Activated CD4-positive, alpha-beta T cell treated with anti-CD3 and anti-CD28 coated beads for 36 hours (primary cell): ENCODE measurements around the gene LY6G6D. TPM values are rescaled to one million over a fixed set of nuclear protein-coding genes. Genes with fewer than 3 reads are reported as not detected.

ENCODE experiments used
- ATAC-seq: fragments of 200-7000 bp; cut with Tn5 transposase; one replicate; pipeline ENCODE4 v1.10.0; 2021; ENCODE audit warnings: mild to moderate bottlenecking, moderate library complexity
- CTCF ChIA-PET: fragments of 350-600 bp; sonication (Branson Sonifier 250); formaldehyde crosslinking; loops from one replicate; lab custom pipeline; 2021; ENCODE audit warnings: antibody characterized with exemption; lab: Charles Lee
- POLR2A ChIA-PET: fragments of 350-600 bp; sonication (Branson Sonifier 250); formaldehyde crosslinking; loops from one replicate; lab custom pipeline; 2021; ENCODE audit warnings: antibody characterized with exemption, inconsistent platforms; lab: Charles Lee
- DNase-seq: peaks from one replicate; pipeline ENCODE4 v3.0.0-alpha.2; 2020
- H3K27ac Mint-ChIP-seq: one replicate; pipeline ENCODE4 v1.8.0; 2021; ENCODE audit warnings: mixed read lengths
- H3K27me3 Mint-ChIP-seq: one replicate; pipeline ENCODE4 v1.8.0; 2021; ENCODE audit warnings: mixed read lengths
- H3K36me3 Mint-ChIP-seq: one replicate; pipeline ENCODE4 v1.8.0; 2021; ENCODE audit warnings: low read depth, mixed read lengths
- H3K4me1 Mint-ChIP-seq: one replicate; pipeline ENCODE4 v1.8.0; 2021; ENCODE audit warnings: mixed read lengths
- H3K4me3 Mint-ChIP-seq: one replicate; pipeline ENCODE4 v1.8.0; 2021; ENCODE audit warnings: mild to moderate bottlenecking, moderate library complexity, mixed read lengths
- H3K9me3 Mint-ChIP-seq: one replicate; pipeline ENCODE4 v1.8.0; 2021; ENCODE audit warnings: low read depth, mixed read lengths
- intact Hi-C, 2 experiments: fragments of 100-400 bp; cut with DNase I in 1 of 2; cut with micrococcal nuclease in 1 of 2; formaldehyde crosslinking; loops; one replicate each; pipeline versions ENCODE4 v1.14.2 to v1.15.1; 2022 to 2024; cut with DNase I, micrococcal nuclease
- total RNA-seq, 2 experiments: library from RNA; stranded (reverse); gene quantifications; one replicate each; pipeline ENCODE4 v1.2.3, GENCODE V29; 2021

The LY6G6D gene
- total RNA-seq, 2 experiments from 2014 or later, result not detected

DNA sequence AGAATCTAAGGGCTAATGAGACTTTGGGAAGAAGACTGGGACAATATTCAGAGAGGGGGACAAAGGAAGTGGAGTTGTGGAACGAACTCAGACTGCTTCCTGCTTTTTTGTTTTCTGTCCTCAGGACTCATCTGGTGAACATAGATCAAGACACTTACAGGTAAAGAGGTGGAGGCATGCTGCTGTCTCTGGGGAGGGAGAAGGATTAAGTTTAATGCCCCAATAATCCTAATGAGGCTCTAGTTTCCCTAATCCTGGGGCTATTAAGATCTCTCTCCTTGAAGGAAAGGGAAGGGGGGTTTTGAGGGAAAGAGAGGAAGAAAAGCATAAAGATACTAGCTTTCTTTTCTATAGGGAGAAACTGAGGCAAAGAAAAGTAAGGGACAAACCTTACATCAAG, 29.3 kb downstream of the LY6G6D start:
- Mint-ChIP-seq H3K4me1 (peaks cover 15% of the 10 kb centered on the region), H3K36me3 (peaks cover 67% of the 10 kb centered on the region), H3K27me3 (no peaks in the 10 kb centered on the region), H3K4me3 (no peak overlapping the region), H3K27ac (no peak overlapping the region), H3K9me3 (no peaks in the 10 kb centered on the region)
- ATAC-seq (no peak), DNase-seq (no peak)
- POLR2A ChIA-PET, result no interaction called here
- CTCF ChIA-PET, result no interaction called here
- intact Hi-C loops, result no loop called here

DNA sequence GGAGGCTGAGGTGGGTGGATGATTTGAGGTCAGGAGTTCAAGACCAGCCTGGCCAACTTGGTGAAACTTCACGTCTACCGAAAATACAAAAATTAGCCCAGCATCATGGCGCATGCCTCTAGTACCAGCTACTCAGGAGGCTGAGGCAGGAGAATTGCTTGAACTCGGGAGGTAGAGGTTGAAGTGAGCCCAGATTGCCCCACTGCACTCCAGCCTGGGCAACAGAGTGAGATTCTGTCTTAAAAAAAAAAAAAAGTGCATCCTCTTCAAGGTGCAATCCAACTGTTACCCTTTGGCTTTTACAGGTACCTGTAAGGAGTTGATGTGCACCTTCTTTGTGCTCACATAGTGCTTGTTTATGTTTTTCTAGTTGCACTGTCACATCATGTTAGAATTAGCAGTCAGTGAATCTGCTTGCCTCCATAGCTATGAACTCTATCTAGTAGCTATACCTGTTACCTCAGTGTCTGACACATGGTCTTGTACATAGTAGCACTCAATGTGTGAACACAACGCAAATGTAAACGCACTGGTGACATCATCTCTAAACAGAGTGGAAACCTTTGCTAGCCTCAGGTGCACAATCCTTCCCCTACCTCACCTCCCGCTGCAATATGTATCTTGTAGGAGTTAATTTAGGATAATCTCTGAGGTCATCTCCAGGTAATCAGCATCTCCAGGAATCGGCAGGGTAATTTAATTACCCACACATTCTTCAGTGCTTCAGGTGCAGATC, 34.3 kb downstream of the LY6G6D start:
- no peak for DNase-seq
- no peak for ATAC-seq
- Mint-ChIP-seq H3K4me1 (no peaks in the 10 kb centered on the region), H3K4me3 (no peak overlapping the region), H3K27ac (no peak overlapping the region), H3K9me3 (no peaks in the 10 kb centered on the region), H3K36me3 (peaks cover 35% of the 10 kb centered on the region), H3K27me3 (no peaks in the 10 kb centered on the region)
- CTCF ChIA-PET, result no interaction called here
- POLR2A ChIA-PET, result no interaction called here
- intact Hi-C loops, result no loop called here

GRCh38 chr6:31750411-31751022, 35.4 kb downstream of the LY6G6D start:
- no peak overlapping the region for H3K4me3 Mint-ChIP-seq
- peaks cover 29% of the 10 kb centered on the region for H3K36me3 Mint-ChIP-seq
- ChIA-PET POLR2A (no interaction called here), CTCF (interaction anchor here (1.1 kb wide), 2 partner anchors 10 to 25 kb away, joined by 3 read pairs; no protein-coding TSS in a partner anchor)
- no peaks in the 10 kb centered on the region for H3K9me3 Mint-ChIP-seq
- H3K27ac Mint-ChIP-seq, result no peak overlapping the region
- no peak for DNase-seq
- H3K4me1 Mint-ChIP-seq, result no peaks in the 10 kb centered on the region
- no peak for ATAC-seq
- intact Hi-C loops, result no loop called here
- H3K27me3 Mint-ChIP-seq, result no peaks in the 10 kb centered on the region

- H3K27ac Mint-ChIP-seq, result no peak overlapping the region
- POLR2A ChIA-PET, result interaction anchor here (1.0 kb wide), 1 partner anchor 15 kb away, joined by 4 read pairs; no protein-coding TSS in a partner anchor
- H3K36me3 Mint-ChIP-seq, result peaks cover 21% of the 10 kb centered on the region
These were observed 37.7 kb downstream of the LY6G6D start for GRCh38 chr6:31752739-31753319.

GRCh38 chr6:31758281-31758680, 43.1 kb downstream of the LY6G6D start:
- no peak overlapping the region for H3K4me3 Mint-ChIP-seq
- no peaks in the 10 kb centered on the region for H3K9me3 Mint-ChIP-seq
- POLR2A ChIA-PET, result no interaction called here
- H3K4me1 Mint-ChIP-seq, result no peaks in the 10 kb centered on the region
- CTCF ChIA-PET, result interaction anchor here (0.8 to 1.8 kb wide), 3 partner anchors 10 to 28 kb away, joined by 3 to 5 read pairs (median 4); no protein-coding TSS in a partner anchor
- intact Hi-C loops, result no loop called here
- H3K27me3 Mint-ChIP-seq, result no peaks in the 10 kb centered on the region
- no peak overlapping the region for H3K27ac Mint-ChIP-seq
- ATAC-seq (no peak), DNase-seq (no peak)
- H3K36me3 Mint-ChIP-seq, result peaks cover 50% of the 10 kb centered on the region

More at GRCh38 chr6:31752739-31753319, 37.7 kb downstream of the LY6G6D start:
- Mint-ChIP-seq H3K9me3 (no peaks in the 10 kb centered on the region), H3K27me3 (no peaks in the 10 kb centered on the region), H3K4me3 (no peak overlapping the region), H3K4me1 (no peaks in the 10 kb centered on the region)
- intact Hi-C loops, result no loop called here
- CTCF ChIA-PET, result interaction anchor here (0.6 to 1.0 kb wide), 4 partner anchors 10 to 73 kb away, joined by 3 read pairs; no protein-coding TSS in a partner anchor
- no peak for ATAC-seq
- DNase-seq, result no peak

DNA sequence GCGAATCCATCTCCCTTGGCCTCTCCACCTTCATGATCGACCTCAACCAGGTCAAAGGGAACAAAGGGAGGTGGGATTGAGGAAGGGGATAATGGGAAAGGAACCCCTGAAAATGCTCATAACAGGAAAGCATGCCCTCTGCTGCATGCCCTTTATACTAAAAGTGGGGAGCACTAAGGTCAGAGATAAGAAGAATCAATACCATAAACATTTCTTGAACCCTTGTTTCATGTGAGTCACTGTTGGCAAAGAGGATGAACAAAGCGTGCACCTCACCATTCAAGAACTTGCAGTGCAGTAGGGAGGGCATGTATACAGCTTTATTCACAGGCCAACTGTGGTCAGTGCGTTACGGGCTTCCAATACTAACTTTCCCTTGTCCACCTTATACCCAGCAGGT, 45.6 kb downstream of the LY6G6D start:
- DNase-seq (no peak), ATAC-seq (no peak)
- intact Hi-C loops, result no loop called here
- H3K27ac Mint-ChIP-seq, result no peak overlapping the region
- POLR2A ChIA-PET, result no interaction called here
- CTCF ChIA-PET, result interaction anchor here (2.2 kb wide), 1 partner anchor 9 kb away, joined by 6 read pairs; no protein-coding TSS in a partner anchor
- H3K9me3 Mint-ChIP-seq, result no peaks in the 10 kb centered on the region
- H3K4me1 Mint-ChIP-seq, result no peaks in the 10 kb centered on the region
- H3K36me3 Mint-ChIP-seq, result peaks cover 54% of the 10 kb centered on the region
- no peak overlapping the region for H3K4me3 Mint-ChIP-seq
- H3K27me3 Mint-ChIP-seq, result no peaks in the 10 kb centered on the region

DNA sequence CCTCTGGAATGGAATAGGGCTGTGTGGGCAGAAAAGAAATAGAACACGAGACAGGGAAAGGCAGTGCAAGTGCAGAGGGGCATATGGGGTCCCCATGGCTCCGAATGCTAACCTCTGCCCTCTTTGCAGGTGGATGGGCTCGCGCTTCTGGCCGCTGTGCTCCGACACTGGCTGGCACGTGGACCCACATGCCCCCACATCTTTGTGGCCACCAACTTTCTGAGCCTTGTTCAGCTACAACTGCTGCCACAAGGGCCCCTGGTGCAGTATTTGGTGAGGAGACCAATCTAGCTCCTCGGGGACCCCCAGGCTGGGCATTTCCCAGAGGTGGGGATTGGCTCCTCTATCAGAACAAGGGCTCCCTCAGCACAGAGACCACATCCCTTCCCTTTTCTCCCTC, 46.2 kb downstream of the LY6G6D start:
- Mint-ChIP-seq H3K4me1 (no peaks in the 10 kb centered on the region), H3K27me3 (no peaks in the 10 kb centered on the region), H3K36me3 (peaks cover 54% of the 10 kb centered on the region), H3K9me3 (no peaks in the 10 kb centered on the region), H3K4me3 (no peak overlapping the region), H3K27ac (no peak overlapping the region)
- POLR2A ChIA-PET, result no interaction called here
- ATAC-seq (no peak), DNase-seq (no peak)
- CTCF ChIA-PET, result no interaction called here
- intact Hi-C loops, result no loop called here

GRCh38 chr6:31762356-31762755, 47.2 kb downstream of the LY6G6D start, which contains the start of gene SAPCD1:
SAPCD1 (plus strand) TSS chr6:31762656; CDS start chr6:31763055, 399 bp downstream.
- POLR2A ChIA-PET, result no interaction called here
- Mint-ChIP-seq H3K27me3 (no peaks in the 10 kb centered on the region), H3K4me1 (no peaks in the 10 kb centered on the region), H3K27ac (no peak within 1 kb of the TSS), H3K4me3 (no peak within 1 kb of the TSS), H3K9me3 (no peaks in the 10 kb centered on the region), H3K36me3 (peaks cover 52% of the 10 kb centered on the region)
- ATAC-seq (no peak), DNase-seq (no peak)
- intact Hi-C loops, result no loop called here
- CTCF ChIA-PET, result no interaction called here

- Mint-ChIP-seq H3K36me3 (peaks cover 47% of the 10 kb centered on the region), H3K27me3 (no peaks in the 10 kb centered on the region), H3K4me3 (no peak overlapping the region), H3K4me1 (no peaks in the 10 kb centered on the region), H3K27ac (no peak overlapping the region), H3K9me3 (no peaks in the 10 kb centered on the region)
- POLR2A ChIA-PET, result no interaction called here
- CTCF ChIA-PET, result no interaction called here
- intact Hi-C loops, result no loop called here
- DNase-seq (no peak), ATAC-seq (no peak)
These were observed 47.9 kb downstream of the LY6G6D start for GRCh38 chr6:31762878-31763618.

GRCh38 chr6:31763619-31763940, 48.4 kb downstream of the LY6G6D start:
- intact Hi-C loops, result no loop called here
- no peak for ATAC-seq
- Mint-ChIP-seq H3K4me3 (no peak overlapping the region), H3K36me3 (peaks cover 42% of the 10 kb centered on the region), H3K27me3 (no peaks in the 10 kb centered on the region), H3K9me3 (no peaks in the 10 kb centered on the region), H3K27ac (no peak overlapping the region), H3K4me1 (no peaks in the 10 kb centered on the region)
- ChIA-PET CTCF (no interaction called here), POLR2A (no interaction called here)
- DNase-seq, result no peak

DNA sequence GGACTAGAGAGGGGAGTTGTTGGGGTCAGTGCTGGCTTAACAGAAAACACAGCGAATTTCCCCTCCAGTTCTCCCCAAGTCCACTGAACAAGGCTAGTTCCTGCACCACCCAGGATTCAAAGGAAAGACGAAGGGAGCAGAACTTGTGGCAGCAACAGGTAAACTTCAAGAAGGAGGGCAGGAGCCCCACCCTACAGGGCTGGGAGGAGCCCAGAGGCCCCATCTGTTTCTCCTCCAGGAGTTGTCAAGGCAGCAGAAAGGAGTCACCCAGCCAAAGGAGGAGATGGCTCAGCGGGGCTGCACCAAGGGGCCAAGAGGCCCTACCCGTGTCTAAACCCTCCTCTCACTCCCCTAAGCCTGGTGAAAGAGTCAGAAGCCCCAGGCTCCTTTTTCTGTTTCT, 49.0 kb downstream of the LY6G6D start:
- ChIA-PET POLR2A (no interaction called here), CTCF (no interaction called here)
- ATAC-seq (peak; percentile 20), DNase-seq (no peak)
- Mint-ChIP-seq H3K36me3 (peaks cover 36% of the 10 kb centered on the region), H3K27me3 (no peaks in the 10 kb centered on the region), H3K4me3 (no peak overlapping the region), H3K9me3 (no peaks in the 10 kb centered on the region), H3K4me1 (no peaks in the 10 kb centered on the region), H3K27ac (no peak overlapping the region)
- intact Hi-C loops, result no loop called here
